ENCODE measurements around the gene SPOP.

The SPOP gene

GRCh38 chr17:49630113-49630900 is 47.6 kb downstream of the SPOP start:
- H3K27ac ChIP-seq = no peak overlapping the region
- no peaks in the 10 kb centered on the region; the same call in 1 of the 2 replicates for H3K36me3 ChIP-seq
- no peak overlapping the region for H3K4me3 ChIP-seq (ENCODE audit: low read depth, low read length)
- H3K27me3 ChIP-seq (ENCODE audit: insufficient read depth, low read depth, severe bottlenecking) = no peaks in the 10 kb centered on the region
- TF ChIP-seq, protein P1, sequence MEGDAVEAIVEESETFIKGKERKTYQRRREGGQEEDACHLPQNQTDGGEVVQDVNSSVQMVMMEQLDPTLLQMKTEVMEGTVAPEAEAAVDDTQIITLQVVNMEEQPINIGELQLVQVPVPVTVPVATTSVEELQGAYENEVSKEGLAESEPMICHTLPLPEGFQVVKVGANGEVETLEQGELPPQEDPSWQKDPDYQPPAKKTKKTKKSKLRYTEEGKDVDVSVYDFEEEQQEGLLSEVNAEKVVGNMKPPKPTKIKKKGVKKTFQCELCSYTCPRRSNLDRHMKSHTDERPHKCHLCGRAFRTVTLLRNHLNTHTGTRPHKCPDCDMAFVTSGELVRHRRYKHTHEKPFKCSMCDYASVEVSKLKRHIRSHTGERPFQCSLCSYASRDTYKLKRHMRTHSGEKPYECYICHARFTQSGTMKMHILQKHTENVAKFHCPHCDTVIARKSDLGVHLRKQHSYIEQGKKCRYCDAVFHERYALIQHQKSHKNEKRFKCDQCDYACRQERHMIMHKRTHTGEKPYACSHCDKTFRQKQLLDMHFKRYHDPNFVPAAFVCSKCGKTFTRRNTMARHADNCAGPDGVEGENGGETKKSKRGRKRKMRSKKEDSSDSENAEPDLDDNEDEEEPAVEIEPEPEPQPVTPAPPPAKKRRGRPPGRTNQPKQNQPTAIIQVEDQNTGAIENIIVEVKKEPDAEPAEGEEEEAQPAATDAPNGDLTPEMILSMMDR (IDR thresholded peaks at IDR 0.05; ENCODE audit: low read depth, low read length) = no peak
- no peak for DNase-seq
- H3K9me3 ChIP-seq (ENCODE audit: severe bottlenecking) = no peaks in the 10 kb centered on the region

DNA sequence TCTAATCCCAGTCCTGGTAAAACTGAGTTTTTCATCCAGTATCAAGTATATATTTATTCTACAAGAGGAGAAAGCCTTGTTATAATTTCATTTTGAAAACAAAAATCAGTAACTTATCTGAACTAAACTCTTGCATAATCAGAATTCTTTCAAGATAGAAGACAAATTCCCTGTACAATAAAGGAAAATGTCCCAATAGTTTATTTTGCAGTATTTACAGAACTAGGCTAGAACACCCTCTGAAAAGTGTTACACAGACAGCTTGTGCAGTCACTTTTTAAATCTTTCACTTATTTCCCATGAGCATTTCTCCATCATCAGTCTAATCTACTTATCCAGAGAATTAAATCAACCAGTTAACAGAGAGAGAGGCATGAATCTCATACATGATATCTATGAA is 48.5 kb downstream of the SPOP start:
- peaks cover 5% of the 10 kb centered on the region; the same call in 1 of the 2 replicates for H3K36me3 ChIP-seq
- DNase-seq = no peak
- no peak overlapping the region for H3K4me3 ChIP-seq (ENCODE audit: low read depth, low read length)
- H3K27ac ChIP-seq = no peak overlapping the region
- H3K9me3 ChIP-seq (ENCODE audit: severe bottlenecking) = no peaks in the 10 kb centered on the region
- TF ChIP-seq, protein P1 (IDR thresholded peaks at IDR 0.05; ENCODE audit: low read depth, low read length) = no peak
- no peaks in the 10 kb centered on the region for H3K27me3 ChIP-seq (ENCODE audit: insufficient read depth, low read depth, severe bottlenecking)

DNA sequence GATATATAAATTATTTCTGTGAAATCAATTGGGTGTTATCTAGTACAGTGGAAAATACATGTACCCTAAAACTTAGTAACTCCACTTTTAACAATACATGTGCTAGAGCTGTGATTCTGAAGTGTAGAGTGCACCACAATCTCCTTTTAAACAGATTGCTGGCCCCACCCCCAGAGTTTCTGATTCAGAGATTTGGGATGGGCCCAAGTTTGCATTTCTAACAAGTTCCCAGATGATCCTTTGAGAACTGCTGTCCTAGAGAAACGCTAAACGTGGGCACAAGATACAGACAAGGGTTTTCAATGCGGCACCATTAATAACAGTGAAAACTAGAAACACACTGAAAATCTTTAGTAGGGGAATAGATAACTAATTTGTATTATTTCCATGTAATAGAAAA is 53.0 kb downstream of the SPOP start:
- Histone ChIP-seq H3K27ac (no peak overlapping the region), H3K9me3 (ENCODE audit: severe bottlenecking) (no peaks in the 10 kb centered on the region), H3K36me3 (peaks cover 29% of the 10 kb centered on the region), H3K4me3 (ENCODE audit: low read depth, low read length) (no peak overlapping the region), H3K27me3 (ENCODE audit: insufficient read depth, low read depth, severe bottlenecking) (no peaks in the 10 kb centered on the region)
- DNase-seq = no peak
- TF ChIP-seq, protein P1 (IDR thresholded peaks at IDR 0.05; ENCODE audit: low read depth, low read length) = no peak

- no peaks in the 10 kb centered on the region for H3K9me3 ChIP-seq (ENCODE audit: severe bottlenecking)
- no peak overlapping the region for H3K4me3 ChIP-seq (ENCODE audit: low read depth, low read length)
- H3K36me3 ChIP-seq = peaks cover 56% of the 10 kb centered on the region
- no peak for DNase-seq
- TF ChIP-seq, protein P1 (IDR thresholded peaks at IDR 0.05; ENCODE audit: low read depth, low read length) = no peak
- no peaks in the 10 kb centered on the region for H3K27me3 ChIP-seq (ENCODE audit: insufficient read depth, low read depth, severe bottlenecking)
- no peak overlapping the region for H3K27ac ChIP-seq
These were observed 55.9 kb downstream of the SPOP start for GRCh38 chr17:49621946-49622529.

GRCh38 chr17:49621420-49621819 is 56.5 kb downstream of the SPOP start:
- Histone ChIP-seq H3K9me3 (ENCODE audit: severe bottlenecking) (no peaks in the 10 kb centered on the region), H3K4me3 (ENCODE audit: low read depth, low read length) (no peak overlapping the region), H3K36me3 (peaks cover 62% of the 10 kb centered on the region), H3K27me3 (ENCODE audit: insufficient read depth, low read depth, severe bottlenecking) (no peaks in the 10 kb centered on the region), H3K27ac (no peak overlapping the region)
- no peak for DNase-seq
- TF ChIP-seq, protein P1 (IDR thresholded peaks at IDR 0.05; ENCODE audit: low read depth, low read length) = no peak
